NCI-H128 (cell line): ENCODE results near the gene DUSP6.
"Not testable (repeated sequence)": the region's sequence is repeated elsewhere in the genome, so short reads cannot be mapped to it uniquely, and the experiment has no call there.

Source experiments
- DNase-seq: peaks from one replicate; lab custom pipeline; 2025; ENCODE audit not compliant: unreplicated experiment; lab: John Stamatoyannopoulos, UW

The DUSP6 gene

GRCh38 chr12:89353188-89353822 is 1.0 kb upstream of the DUSP6 start:
- DNase-seq, result peak; percentile 64

GRCh38 chr12:89352242-89352491 is 134 bp downstream of the DUSP6 start:
- no peak for DNase-seq

GRCh38 chr12:89351489-89352241 is 636 bp downstream of the DUSP6 start:
- DNase-seq, result no peak

- DNase-seq, result no peak
Measured at GRCh38 chr12:89350630-89351488, 1.4 kb downstream of the DUSP6 start.

GRCh38 chr12:89350260-89350629 is 2.1 kb downstream of the DUSP6 start:
- no peak for DNase-seq

GRCh38 chr12:89349814-89350213 is 2.5 kb downstream of the DUSP6 start:
- DNase-seq, result no peak

GRCh38 chr12:89348894-89349699 is 3.2 kb downstream of the DUSP6 start:
- DNase-seq, result no peak

GRCh38 chr12:89347325-89347829 is 4.9 kb downstream of the DUSP6 start:
- DNase-seq, result no peak

GRCh38 chr12:89346741-89347324 is 5.5 kb downstream of the DUSP6 start:
- DNase-seq, result no peak

GRCh38 chr12:89345830-89346740 is 6.2 kb downstream of the DUSP6 start:
- DNase-seq, result peak; percentile 84

- DNase-seq, result no peak
Measured at GRCh38 chr12:89345376-89345775, 6.9 kb downstream of the DUSP6 start.

- DNase-seq, result no peak
Measured at GRCh38 chr12:89344862-89345202, 7.5 kb downstream of the DUSP6 start.

- no peak for DNase-seq
Measured at GRCh38 chr12:89344043-89344861, 8.0 kb downstream of the DUSP6 start.

- DNase-seq, result no peak
Measured at GRCh38 chr12:89343127-89343526, 9.2 kb downstream of the DUSP6 start.

- no peak for DNase-seq
Measured at GRCh38 chr12:89340861-89341260, 11.4 kb downstream of the DUSP6 start.

GRCh38 chr12:89339526-89339925 is 12.8 kb downstream of the DUSP6 start:
- DNase-seq, result no peak

GRCh38 chr12:89337136-89337535 is 15.2 kb downstream of the DUSP6 start:
- DNase-seq, result not testable (repeated sequence)

- DNase-seq, result no peak
Measured at GRCh38 chr12:89335452-89336244, 16.7 kb downstream of the DUSP6 start.
